Stimulated activated memory B cell treated with anti-CD40 and anti-IgM and Interleukin-4, amounts not matched to agents 10 μg/mL and 1 μg/mL and 100 μg/mL, for 72 hours (primary cell): ENCODE results near the gene LSM10.

Experiments
- ATAC-seq: fragments of 150-1000 bp; cut with Tn5 transposase; 2 replicates; pipeline ENCODE4 v1.10.0; 2021
- H3K27ac Mint-ChIP-seq: one replicate; pipeline ENCODE4 v1.8.0; 2022; ENCODE audit warnings: mild to moderate bottlenecking, mixed read lengths
- H3K27me3 Mint-ChIP-seq: one replicate; pipeline ENCODE4 v1.8.0; 2022; ENCODE audit warnings: mixed read lengths
- H3K36me3 Mint-ChIP-seq: one replicate; pipeline ENCODE4 v1.8.0; 2022; ENCODE audit warnings: mixed read lengths
- H3K4me1 Mint-ChIP-seq: one replicate; pipeline ENCODE4 v1.8.0; 2022; ENCODE audit warnings: mixed read lengths
- H3K4me3 Mint-ChIP-seq: one replicate; pipeline ENCODE4 v1.8.0; 2022; ENCODE audit warnings: mild to moderate bottlenecking, moderate library complexity, mixed read lengths
- H3K9me3 Mint-ChIP-seq: one replicate; pipeline ENCODE4 v1.8.0; 2022; ENCODE audit warnings: mixed read lengths

The LSM10 gene

DNA sequence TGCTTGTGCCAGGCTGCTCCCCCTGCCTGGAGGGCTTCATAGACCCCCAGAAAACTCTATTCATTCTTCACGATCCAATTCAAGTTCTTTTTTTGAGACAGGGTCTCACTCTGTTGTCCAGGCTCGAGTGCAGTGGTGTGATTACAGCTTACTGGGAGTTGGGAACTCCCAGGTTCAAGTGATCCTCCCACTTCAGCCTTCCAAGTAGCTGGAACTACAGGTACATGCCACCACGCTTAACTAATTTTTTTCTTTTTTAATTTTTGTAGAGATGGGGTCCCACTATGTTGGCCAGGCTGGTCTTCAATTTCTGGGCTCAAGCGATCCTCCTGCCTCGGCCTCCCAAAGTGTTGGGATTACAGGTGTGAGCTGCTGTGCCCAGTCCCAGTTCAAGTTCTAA lies 16.3 kb downstream of the LSM10 start:
- no peaks in the 10 kb centered on the region for H3K9me3 Mint-ChIP-seq
- peak overlapping the region; percentile 43 for H3K27ac Mint-ChIP-seq
- peaks cover 71% of the 10 kb centered on the region for H3K4me1 Mint-ChIP-seq
- no peak for ATAC-seq
- peaks cover 6% of the 10 kb centered on the region for H3K36me3 Mint-ChIP-seq
- H3K27me3 Mint-ChIP-seq: no peaks in the 10 kb centered on the region
- H3K4me3 Mint-ChIP-seq: no peak overlapping the region

DNA sequence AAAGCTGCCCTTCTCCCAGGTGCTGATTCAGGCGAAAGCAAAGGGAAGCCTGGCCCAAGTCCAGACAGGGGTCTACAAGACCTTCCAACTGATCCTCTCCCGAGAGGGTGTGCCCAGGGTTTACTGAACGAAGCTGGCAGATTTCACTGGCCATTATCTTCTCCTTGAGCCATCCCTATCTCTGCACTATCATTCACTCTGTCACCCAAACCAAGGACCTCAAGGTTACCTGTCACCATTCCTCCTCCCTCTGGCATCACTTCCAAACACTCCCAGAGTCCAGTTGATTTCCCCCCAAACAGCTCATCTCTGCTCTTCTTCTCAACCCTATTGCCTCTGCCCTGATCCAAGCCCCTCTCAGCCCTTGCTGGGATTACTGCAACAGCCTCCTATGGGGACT lies 16.9 kb downstream of the LSM10 start:
- peaks cover 6% of the 10 kb centered on the region for H3K36me3 Mint-ChIP-seq
- ATAC-seq: no peak
- H3K27ac Mint-ChIP-seq: peak overlapping the region; percentile 43
- no peaks in the 10 kb centered on the region for H3K9me3 Mint-ChIP-seq
- H3K27me3 Mint-ChIP-seq: no peaks in the 10 kb centered on the region
- H3K4me1 Mint-ChIP-seq: peaks cover 67% of the 10 kb centered on the region
- no peak overlapping the region for H3K4me3 Mint-ChIP-seq

DNA sequence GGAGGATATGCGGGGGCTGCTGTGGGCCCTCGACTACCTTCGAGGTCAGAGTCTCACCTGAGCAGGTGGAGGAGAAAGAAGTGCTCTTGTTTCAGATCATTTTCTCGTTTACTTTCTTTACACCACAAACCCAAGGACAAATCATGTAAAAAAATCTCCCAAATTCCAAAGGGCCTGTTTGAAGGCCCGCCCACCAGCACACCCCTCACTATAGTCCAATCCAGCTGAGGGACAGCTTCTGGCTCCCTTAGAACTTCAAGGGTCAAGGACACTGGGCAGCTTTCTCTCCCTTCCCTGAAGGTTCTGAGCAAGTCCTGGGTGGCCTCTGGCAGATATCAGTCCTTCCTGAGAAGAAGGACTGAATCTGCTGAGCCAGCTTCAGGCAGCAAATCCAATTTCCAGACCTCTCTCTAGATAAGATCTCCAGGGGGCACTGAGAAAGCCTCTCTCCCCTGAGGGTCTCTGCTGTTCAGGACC lies 17.5 kb downstream of the LSM10 start:
- Mint-ChIP-seq H3K27ac (peak overlapping the region; percentile 43), H3K4me3 (no peak overlapping the region), H3K27me3 (no peaks in the 10 kb centered on the region), H3K4me1 (peaks cover 68% of the 10 kb centered on the region), H3K36me3 (peaks cover 6% of the 10 kb centered on the region), H3K9me3 (no peaks in the 10 kb centered on the region)
- no peak for ATAC-seq

DNA sequence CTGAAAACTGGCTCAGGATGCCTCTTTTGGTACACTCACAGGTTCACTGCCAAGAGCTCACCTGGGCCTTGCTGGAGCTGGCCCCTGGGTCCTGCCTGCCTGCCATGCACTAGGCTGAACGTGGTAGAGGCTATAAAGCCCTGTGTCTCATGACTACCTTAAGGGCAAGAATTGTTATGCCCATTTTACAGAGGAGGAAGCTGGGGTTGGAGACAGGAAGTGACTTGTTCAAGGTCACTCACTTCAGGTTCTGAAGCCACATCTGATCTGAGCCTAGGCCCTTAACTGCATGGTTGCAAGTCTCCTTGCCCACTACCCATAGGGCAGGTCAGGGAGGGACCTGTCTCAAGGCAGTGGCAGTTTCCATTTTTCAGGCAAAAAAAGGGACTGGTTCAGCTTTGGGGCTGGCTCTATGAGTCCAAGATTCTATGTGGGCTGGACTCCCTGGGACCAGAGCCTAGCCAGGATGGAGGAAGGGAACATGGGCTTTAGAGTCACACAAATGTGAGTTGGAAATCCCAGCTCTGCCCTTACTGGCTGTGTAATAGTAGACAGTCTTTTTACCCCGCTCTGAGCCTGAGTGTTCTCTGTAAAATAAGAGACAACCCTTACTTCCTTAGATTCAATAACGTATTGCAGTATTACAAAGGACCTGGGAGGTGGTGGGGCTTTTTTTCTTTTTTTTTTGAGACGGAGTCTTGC lies 19.8 kb downstream of the LSM10 start:
- Mint-ChIP-seq H3K9me3 (no peaks in the 10 kb centered on the region), H3K27me3 (no peaks in the 10 kb centered on the region), H3K36me3 (peaks cover 6% of the 10 kb centered on the region), H3K4me1 (peaks cover 69% of the 10 kb centered on the region), H3K27ac (peak overlapping the region; percentile 74), H3K4me3 (no peak overlapping the region)
- no peak for ATAC-seq

DNA sequence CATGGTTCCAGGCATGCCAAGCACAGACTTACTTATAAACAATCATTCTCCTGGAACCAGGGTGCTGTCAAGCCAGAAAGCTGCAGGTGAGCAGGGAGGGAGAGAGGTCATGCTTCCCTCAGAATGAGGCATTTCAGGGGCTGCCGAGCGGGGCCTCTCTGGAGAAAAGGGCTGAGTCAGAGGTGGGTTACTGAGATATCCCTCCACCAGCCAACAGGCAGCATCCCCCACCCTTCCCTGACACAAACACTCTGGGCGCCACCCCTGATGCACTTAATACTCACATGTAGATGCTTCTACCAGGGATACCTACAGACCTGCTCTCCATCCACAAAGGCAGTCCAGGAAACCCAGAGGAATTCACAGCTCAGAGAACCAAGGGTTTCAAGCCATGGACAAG lies 25.1 kb downstream of the LSM10 start:
- Mint-ChIP-seq H3K36me3 (peaks cover 1% of the 10 kb centered on the region), H3K27me3 (no peaks in the 10 kb centered on the region), H3K4me1 (peaks cover 68% of the 10 kb centered on the region), H3K9me3 (no peaks in the 10 kb centered on the region), H3K27ac (peak overlapping the region; percentile 97), H3K4me3 (no peak overlapping the region)
- no peak for ATAC-seq

DNA sequence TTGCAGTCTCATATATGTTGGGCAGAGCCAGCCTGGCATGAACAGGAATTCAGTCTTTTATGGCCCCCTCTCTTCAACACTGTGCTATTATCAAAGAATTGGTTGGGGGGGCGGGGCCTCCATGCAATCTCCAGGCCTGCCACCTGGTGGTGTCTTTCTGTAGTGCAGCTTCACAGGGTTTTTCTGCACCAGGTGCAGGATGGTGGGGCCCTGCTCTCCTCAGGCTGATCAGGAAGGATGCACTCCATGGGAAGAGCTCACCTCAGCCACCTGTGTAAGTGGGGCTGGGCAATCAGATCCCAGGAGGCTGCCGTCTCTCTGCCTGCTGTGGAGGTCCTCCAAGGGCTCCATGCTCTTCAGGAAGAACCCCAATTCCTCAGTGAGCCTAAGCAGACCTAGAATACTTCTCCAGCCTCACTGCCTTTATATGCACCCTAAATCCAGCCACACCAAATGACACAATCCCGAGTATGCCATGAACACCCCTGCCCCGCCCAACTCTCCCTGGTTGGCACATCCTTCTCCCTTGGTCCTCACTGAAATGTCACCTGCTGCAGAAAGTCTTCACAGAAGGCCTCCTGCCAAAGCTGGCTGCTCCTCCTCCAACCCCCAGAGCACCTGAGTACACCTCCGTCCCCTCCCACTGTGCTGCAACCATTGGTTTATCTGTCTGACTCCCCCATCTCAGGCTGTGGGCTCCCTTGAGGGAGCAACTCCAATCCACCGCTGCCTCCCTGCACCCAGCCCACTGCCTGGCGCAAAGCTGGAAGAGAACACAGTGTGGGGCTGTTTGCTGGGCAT lies 28.4 kb downstream of the LSM10 start:
- ATAC-seq: peak; percentile 52
- peak overlapping the region; percentile 26 for H3K27ac Mint-ChIP-seq
- no peaks in the 10 kb centered on the region for H3K27me3 Mint-ChIP-seq
- no peaks in the 10 kb centered on the region for H3K9me3 Mint-ChIP-seq
- no peak overlapping the region for H3K4me3 Mint-ChIP-seq
- peaks cover 84% of the 10 kb centered on the region for H3K4me1 Mint-ChIP-seq
- peaks cover 6% of the 10 kb centered on the region for H3K36me3 Mint-ChIP-seq

DNA sequence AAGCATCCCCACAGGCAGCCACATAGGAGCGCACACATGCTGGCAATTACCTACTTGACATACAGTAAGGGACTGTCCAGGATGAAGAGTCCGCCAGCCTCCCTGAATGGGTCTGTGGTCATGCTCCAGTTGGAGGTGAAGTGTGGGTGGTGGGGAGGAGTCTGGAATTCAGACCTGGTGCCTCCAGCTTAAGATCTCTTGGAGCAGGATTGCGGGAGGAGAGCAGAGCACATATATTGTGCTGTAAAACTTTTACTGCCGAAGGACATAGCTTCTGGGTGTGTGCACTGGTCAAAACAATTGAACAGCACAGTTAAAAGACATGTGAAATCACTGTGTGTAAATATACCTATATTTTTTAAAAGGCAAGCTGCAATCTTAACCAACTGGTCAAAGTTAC lies 29.9 kb downstream of the LSM10 start:
- H3K4me1 Mint-ChIP-seq: peaks cover 69% of the 10 kb centered on the region
- peaks cover 11% of the 10 kb centered on the region for H3K36me3 Mint-ChIP-seq
- H3K9me3 Mint-ChIP-seq: no peaks in the 10 kb centered on the region
- no peak overlapping the region for H3K4me3 Mint-ChIP-seq
- no peaks in the 10 kb centered on the region for H3K27me3 Mint-ChIP-seq
- H3K27ac Mint-ChIP-seq: no peak overlapping the region
- no peak for ATAC-seq

DNA sequence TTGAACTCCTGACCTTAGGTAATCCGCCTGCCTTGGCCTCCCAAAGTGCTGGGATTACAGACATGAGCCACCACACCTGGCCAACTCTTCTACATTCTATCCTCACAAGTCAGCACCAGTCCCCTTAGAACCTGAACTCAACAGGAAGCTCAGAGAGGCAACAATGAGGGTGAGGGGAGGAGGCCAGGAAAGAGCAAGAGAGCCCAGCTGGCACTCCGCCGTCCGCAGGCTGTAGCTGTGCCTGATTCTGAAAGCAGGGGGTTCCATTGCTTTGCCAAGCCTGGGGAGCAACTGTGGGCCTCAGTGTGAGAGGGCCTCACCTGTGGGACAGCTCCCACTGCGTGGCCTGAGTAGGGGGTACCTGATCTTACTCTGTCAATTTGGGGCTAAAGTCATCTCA lies 30.6 kb downstream of the LSM10 start:
- H3K27me3 Mint-ChIP-seq: no peaks in the 10 kb centered on the region
- H3K4me3 Mint-ChIP-seq: no peak overlapping the region
- peaks cover 62% of the 10 kb centered on the region for H3K4me1 Mint-ChIP-seq
- H3K36me3 Mint-ChIP-seq: peaks cover 15% of the 10 kb centered on the region
- peak overlapping the region; percentile 59 for H3K27ac Mint-ChIP-seq
- no peaks in the 10 kb centered on the region for H3K9me3 Mint-ChIP-seq
- ATAC-seq: no peak

DNA sequence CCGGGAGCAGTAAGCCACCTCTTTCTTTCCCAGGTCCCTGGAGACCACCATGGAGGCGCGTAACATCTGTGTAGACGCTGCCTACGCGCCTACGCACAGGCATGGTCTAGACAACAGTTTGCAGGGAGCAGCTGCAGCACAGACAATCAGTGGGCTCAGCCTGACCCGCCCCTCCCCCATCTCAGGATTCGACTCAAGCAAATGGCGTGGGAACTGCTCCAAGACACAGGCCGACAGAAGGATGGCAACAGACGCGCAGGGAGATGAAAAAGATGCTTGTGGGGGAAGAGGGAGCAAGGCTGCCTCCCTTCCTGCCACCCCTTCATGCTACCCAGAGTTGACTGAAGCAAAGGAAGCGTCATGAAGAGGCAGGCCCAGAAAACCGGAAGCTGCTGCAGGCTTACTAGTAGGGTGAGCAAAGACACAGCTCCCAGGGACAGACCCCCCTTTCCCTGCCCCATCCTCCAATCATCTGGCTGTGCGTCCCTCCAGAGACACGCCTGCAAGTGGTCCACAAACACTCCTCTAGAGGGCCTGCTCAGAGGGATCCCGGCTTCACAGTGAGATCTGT lies 31.5 kb downstream of the LSM10 start:
- Mint-ChIP-seq H3K4me1 (peaks cover 53% of the 10 kb centered on the region), H3K27me3 (no peaks in the 10 kb centered on the region), H3K36me3 (peaks cover 24% of the 10 kb centered on the region), H3K9me3 (no peaks in the 10 kb centered on the region), H3K27ac (peak overlapping the region; percentile 59), H3K4me3 (no peak overlapping the region)
- ATAC-seq: peak; percentile 34

DNA sequence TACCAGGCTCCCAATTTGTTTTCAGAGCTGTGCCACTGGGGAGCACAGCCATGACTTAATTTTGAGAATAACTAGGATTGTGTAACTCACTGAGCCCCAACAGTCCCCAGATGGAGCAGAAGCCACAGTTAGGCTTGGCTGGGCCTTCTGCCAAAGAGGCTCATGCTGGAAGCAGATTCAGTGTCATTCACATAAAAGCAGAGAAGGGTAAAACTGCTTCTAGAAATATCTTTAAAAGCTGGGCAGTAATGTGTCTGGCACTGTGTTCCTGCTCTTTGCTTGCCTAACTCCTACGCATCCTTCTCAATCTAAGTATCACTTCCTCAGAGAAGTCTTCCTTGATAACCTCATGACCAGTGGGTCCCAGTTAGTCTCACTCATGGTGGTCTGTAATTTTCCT lies 32.3 kb downstream of the LSM10 start:
- peaks cover 50% of the 10 kb centered on the region for H3K4me1 Mint-ChIP-seq
- no peaks in the 10 kb centered on the region for H3K9me3 Mint-ChIP-seq
- no peaks in the 10 kb centered on the region for H3K27me3 Mint-ChIP-seq
- peaks cover 26% of the 10 kb centered on the region for H3K36me3 Mint-ChIP-seq
- H3K4me3 Mint-ChIP-seq: no peak overlapping the region
- H3K27ac Mint-ChIP-seq: peak overlapping the region; percentile 59
- peak; percentile 56 for ATAC-seq

DNA sequence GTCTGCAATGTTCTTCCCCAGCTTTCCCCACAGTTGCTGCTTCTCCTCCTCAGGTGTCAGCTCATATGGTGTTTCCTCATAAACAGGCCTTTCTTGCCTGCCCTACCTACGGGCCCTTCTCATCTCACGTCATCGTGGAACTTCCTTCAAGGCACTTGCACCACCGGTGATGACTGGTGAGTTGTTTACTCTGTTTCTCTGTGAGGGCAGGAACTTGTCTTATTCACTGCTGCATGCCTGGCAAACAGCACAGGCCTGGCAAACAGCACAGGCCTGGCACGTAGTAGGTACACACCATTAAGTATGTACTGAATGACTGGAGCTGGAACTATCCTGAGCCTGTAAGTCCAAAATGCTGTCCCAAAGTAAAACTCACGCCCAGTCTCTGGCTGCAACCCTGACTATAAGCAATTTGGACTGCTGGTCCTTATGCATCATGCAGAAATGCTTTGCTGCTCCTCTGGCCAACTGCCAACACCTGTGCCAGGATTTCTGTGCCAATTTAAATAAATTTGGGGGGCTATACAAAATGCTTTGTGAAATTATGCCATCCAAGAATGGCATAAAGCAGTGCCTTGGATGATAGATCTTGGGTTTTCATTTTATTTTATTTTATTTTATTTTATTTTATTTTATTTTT lies 37.7 kb downstream of the LSM10 start:
- peak overlapping the region; percentile 54 for H3K27ac Mint-ChIP-seq
- peak overlapping the region; percentile 0 for H3K4me3 Mint-ChIP-seq
- no peaks in the 10 kb centered on the region for H3K27me3 Mint-ChIP-seq
- H3K4me1 Mint-ChIP-seq: peaks cover 16% of the 10 kb centered on the region
- H3K9me3 Mint-ChIP-seq: no peaks in the 10 kb centered on the region
- ATAC-seq: no peak
- H3K36me3 Mint-ChIP-seq: peaks cover 62% of the 10 kb centered on the region

DNA sequence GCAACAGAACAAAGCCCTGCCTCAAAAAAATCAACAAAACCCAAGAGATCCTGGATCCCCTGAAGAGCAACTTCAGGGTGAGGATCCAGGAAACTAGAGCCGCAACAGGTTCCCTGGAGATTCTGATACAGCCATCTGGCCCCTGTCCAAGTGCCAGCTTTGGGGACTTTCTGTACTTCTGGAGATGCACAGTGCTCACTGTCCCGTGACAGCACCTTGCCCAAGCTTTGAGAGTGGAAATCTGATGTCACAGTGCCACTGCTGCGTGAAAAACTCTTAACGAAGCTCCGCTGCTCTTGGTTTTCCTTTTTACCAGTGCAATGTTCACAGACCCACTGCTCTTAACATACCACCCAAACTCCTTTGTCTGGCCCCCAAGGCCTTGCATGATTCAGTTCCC lies 38.3 kb downstream of the LSM10 start:
- no peak for ATAC-seq
- Mint-ChIP-seq H3K4me1 (peaks cover 14% of the 10 kb centered on the region), H3K27me3 (no peaks in the 10 kb centered on the region), H3K9me3 (no peaks in the 10 kb centered on the region), H3K27ac (peak overlapping the region; percentile 54), H3K36me3 (peaks cover 68% of the 10 kb centered on the region), H3K4me3 (peak overlapping the region; percentile 0)

DNA sequence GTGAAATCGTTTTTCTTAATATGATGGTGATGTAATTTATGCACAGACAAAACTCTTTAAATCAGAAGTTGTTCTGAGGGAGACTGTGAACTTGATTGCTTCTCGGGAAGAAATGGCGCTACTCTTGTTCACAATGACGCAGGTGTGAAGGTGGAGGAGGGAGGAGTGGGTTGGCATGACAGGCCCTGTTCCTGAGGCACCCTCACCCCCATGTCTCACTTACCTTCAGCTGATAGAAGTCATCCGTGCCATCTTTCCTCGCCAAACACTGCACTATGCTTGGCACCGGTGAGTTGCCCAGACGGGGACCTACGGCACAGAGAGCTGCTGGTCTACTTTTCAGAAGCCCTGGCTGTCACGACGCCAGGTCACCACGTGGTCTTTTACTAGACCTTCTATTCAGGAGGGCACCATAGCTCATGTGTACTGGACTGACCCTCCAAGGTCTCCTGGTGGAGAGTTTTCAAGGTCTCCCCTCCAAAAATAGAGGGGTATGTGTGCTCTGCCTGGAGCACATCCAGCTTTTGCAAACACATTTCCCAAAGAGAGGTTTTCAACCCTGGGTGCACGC lies 39.1 kb downstream of the LSM10 start:
- Mint-ChIP-seq H3K4me1 (peaks cover 14% of the 10 kb centered on the region), H3K4me3 (no peak overlapping the region), H3K9me3 (no peaks in the 10 kb centered on the region), H3K36me3 (peaks cover 76% of the 10 kb centered on the region), H3K27me3 (no peaks in the 10 kb centered on the region), H3K27ac (peak overlapping the region; percentile 54)
- no peak for ATAC-seq

DNA sequence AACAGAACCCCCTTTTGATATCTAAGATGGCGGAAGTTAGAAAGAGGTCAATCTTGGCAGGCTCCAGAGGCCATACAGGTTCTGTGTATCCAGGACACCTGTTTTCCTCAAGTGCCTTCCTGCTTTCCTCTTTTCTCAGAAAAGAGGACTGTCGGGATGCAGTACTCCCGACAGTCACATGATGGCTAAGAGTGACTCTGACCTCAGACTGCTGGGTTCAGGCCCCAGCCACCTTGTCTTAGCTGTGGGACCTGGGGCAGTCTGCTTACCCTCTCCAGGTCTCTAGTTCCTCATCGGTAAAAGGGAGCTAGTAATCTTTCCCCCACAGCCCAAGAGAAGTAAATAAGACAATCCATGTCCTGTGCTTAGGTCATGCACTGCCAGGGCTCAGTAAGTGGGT lies 41.9 kb downstream of the LSM10 start:
- Mint-ChIP-seq H3K36me3 (peaks cover 76% of the 10 kb centered on the region), H3K4me3 (no peak overlapping the region), H3K27ac (no peak overlapping the region), H3K9me3 (no peaks in the 10 kb centered on the region), H3K4me1 (peaks cover 21% of the 10 kb centered on the region), H3K27me3 (no peaks in the 10 kb centered on the region)
- ATAC-seq: no peak

DNA sequence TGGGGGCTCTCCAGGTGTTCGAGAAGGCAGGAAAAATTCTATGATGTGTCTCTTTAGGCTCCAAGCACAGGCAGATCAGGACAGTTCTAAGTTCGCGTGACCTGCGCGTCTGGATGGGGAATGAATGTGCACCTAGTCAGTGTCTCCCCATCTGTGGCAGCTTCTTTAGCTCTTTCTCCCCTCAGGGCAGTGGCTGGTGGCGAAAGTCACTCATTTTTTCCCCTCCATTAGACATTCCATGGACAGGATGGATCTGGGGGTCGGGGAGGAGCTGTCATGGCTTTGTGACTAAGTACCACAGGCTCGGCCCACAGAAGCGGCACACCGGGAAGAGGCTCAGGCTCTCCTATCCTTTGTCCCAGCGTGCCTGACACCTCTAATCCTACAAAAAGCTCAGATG lies 43.2 kb downstream of the LSM10 start:
- Mint-ChIP-seq H3K4me3 (no peak overlapping the region), H3K27me3 (no peaks in the 10 kb centered on the region), H3K4me1 (peaks cover 22% of the 10 kb centered on the region), H3K36me3 (peaks cover 76% of the 10 kb centered on the region), H3K27ac (no peak overlapping the region), H3K9me3 (no peaks in the 10 kb centered on the region)
- ATAC-seq: no peak
